Mesendoderm (in vitro differentiated cells): Measurements from ENCODE around the gene PRKAR1A.

ENCODE experiments used
- DNase-seq: peaks from one replicate; pipeline ENCODE4 v3.0.0; 2013
- H2AK5ac ChIP-seq: 2 replicates; pipeline ENCODE4 v1.6.1; 2013; ENCODE audit warnings: low read length, inconsistent platforms
- H2BK120ac ChIP-seq: 2 replicates; pipeline ENCODE4 v1.6.1; 2013; ENCODE audit warnings: low read depth, mild to moderate bottlenecking, low read length, moderate library complexity, mixed read lengths
- H2BK15ac ChIP-seq: replicated peaks from 2 replicates; pipeline ENCODE4 v1.6.1; 2013; ENCODE audit warnings: low read depth, mild to moderate bottlenecking, moderate library complexity
- H2BK5ac ChIP-seq: 2 replicates; pipeline ENCODE4 v1.6.1; 2013; ENCODE audit warnings: low read length, inconsistent platforms
- H3K18ac ChIP-seq: 2 replicates; pipeline ENCODE4 v1.6.1; 2013; ENCODE audit warnings: mild to moderate bottlenecking, low read length, mixed read lengths
- H3K23ac ChIP-seq: one replicate; pipeline ENCODE4 v1.6.1; 2013; ENCODE audit warnings: low read length
- H3K27ac ChIP-seq: 2 replicates; pipeline ENCODE4 v1.5.1; 2013; ENCODE audit warnings: low read depth, mild to moderate bottlenecking, inconsistent platforms, low read length, moderate library complexity
- H3K27me3 ChIP-seq: 2 replicates; pipeline ENCODE4 v1.6.1; 2013; ENCODE audit warnings: low read length, control low read depth, mild to moderate bottlenecking, inconsistent platforms; ENCODE audit not compliant: insufficient read depth, poor library complexity
- H3K36me3 ChIP-seq: 2 replicates; pipeline ENCODE4 v1.6.1; 2013; ENCODE audit warnings: low read length, inconsistent platforms; ENCODE audit not compliant: control insufficient read depth, insufficient read depth
- H3K4ac ChIP-seq: one replicate; pipeline ENCODE4 v1.6.1; 2013; ENCODE audit warnings: low read depth, mild to moderate bottlenecking, low read length, moderate library complexity
- H3K4me1 ChIP-seq: 2 replicates; pipeline ENCODE4 v1.6.1; 2013; ENCODE audit warnings: low read depth, low read length, inconsistent platforms; ENCODE audit not compliant: control insufficient read depth
- H3K4me2 ChIP-seq: 2 replicates; pipeline ENCODE4 v1.6.1; 2013; ENCODE audit warnings: low read length
- H3K4me3 ChIP-seq: 2 replicates; pipeline ENCODE4 v1.5.1; 2013; ENCODE audit warnings: mild to moderate bottlenecking, low read length
- H3K56ac ChIP-seq: one replicate; pipeline ENCODE4 v1.6.1; 2013; ENCODE audit warnings: low read length
- H3K79me1 ChIP-seq: 2 replicates; pipeline ENCODE4 v1.6.1; 2013; ENCODE audit warnings: low read length, inconsistent platforms
- H3K79me2 ChIP-seq: 2 replicates; pipeline ENCODE4 v1.6.1; 2013; ENCODE audit warnings: mild to moderate bottlenecking, low read length; ENCODE audit not compliant: control insufficient read depth, insufficient read depth
- H3K9ac ChIP-seq: 2 replicates; pipeline ENCODE4 v1.6.1; 2013; ENCODE audit warnings: low read length, inconsistent platforms
- H4K5ac ChIP-seq: one replicate; pipeline ENCODE4 v1.6.1; 2013; ENCODE audit warnings: low read length
- H4K8ac ChIP-seq: one replicate; pipeline ENCODE4 v1.6.1; 2013; ENCODE audit warnings: low read depth, mild to moderate bottlenecking, control low read depth, low read length, moderate library complexity
- WGBS: extraction: QIAGEN DNeasy Blood & Tissue Kit; methylation state at CpG from one replicate; pipeline ENCODE4 v1.1.7; 2013; ENCODE audit warnings: low lambda C conversion rate, missing lambda C conversion rate; ENCODE audit not compliant: insufficient coverage; ENCODE audit errors: extremely low coverage; 5-methylcytosine and 5-hydroxymethylcytosine counted together

The PRKAR1A gene

GRCh38 chr17:68584581-68585303 lies 72.5 kb downstream of the PRKAR1A start:
- no peak overlapping the region for H3K27ac ChIP-seq
- no peak overlapping the region for H3K9ac ChIP-seq
- no peak overlapping the region for H3K4me2 ChIP-seq
- H4K8ac ChIP-seq, result no peak overlapping the region
- no peak overlapping the region for H2BK120ac ChIP-seq
- H2BK5ac ChIP-seq, result no peak overlapping the region
- no peaks in the 10 kb centered on the region for H3K27me3 ChIP-seq
- H4K5ac ChIP-seq, result no peak overlapping the region
- no CpG with 5 or more reads among the region's 5 CpGs for WGBS
- H3K79me2 ChIP-seq, result peaks cover 2% of the 10 kb centered on the region
- no peak overlapping the region for H2AK5ac ChIP-seq
- peaks cover 5% of the 10 kb centered on the region for H3K79me1 ChIP-seq
- no peak overlapping the region for H3K4me3 ChIP-seq
- DNase-seq, result no peak
- no peak overlapping the region for H3K18ac ChIP-seq
- no peak overlapping the region for H3K23ac ChIP-seq
- no peaks in the 10 kb centered on the region for H3K4me1 ChIP-seq
- no peak overlapping the region for H3K56ac ChIP-seq
- H3K36me3 ChIP-seq, result peaks cover 2% of the 10 kb centered on the region
- no peak overlapping the region for H2BK15ac ChIP-seq
- no peak overlapping the region for H3K4ac ChIP-seq

DNA sequence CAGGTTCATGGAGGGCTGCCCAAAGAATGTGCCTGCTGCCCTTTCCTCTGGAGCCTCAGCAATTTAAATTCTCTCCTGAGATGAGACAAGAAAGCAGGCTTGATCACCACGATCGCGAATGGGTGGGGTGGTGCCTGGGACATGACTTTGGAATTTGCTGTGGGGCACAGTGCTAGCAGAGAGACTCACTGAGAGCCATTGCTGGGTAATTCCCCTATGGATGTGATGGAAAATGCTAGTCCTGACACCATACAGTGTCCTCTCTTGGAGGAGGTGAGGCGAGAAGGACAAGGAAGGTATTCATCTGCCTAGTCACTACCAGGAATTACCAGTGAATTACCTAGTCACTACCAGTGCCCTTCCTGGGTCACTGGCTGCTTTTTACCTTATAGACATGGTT lies 73.4 kb downstream of the PRKAR1A start:
- Histone ChIP-seq H2BK120ac (no peak overlapping the region), H3K36me3 (peaks cover 2% of the 10 kb centered on the region), H3K4me1 (no peaks in the 10 kb centered on the region), H3K4me2 (no peak overlapping the region), H3K4me3 (no peak overlapping the region), H3K27ac (no peak overlapping the region), H2BK15ac (no peak overlapping the region), H4K5ac (no peak overlapping the region), H3K27me3 (no peaks in the 10 kb centered on the region), H3K79me1 (peaks cover 5% of the 10 kb centered on the region), H3K9ac (no peak overlapping the region), H3K79me2 (peaks cover 2% of the 10 kb centered on the region), H3K23ac (no peak overlapping the region), H2AK5ac (no peak overlapping the region), H4K8ac (no peak overlapping the region), H3K4ac (no peak overlapping the region), H3K18ac (no peak overlapping the region), H2BK5ac (no peak overlapping the region), H3K56ac (no peak overlapping the region)
- peak; percentile 48 for DNase-seq
- no CpG with 5 or more reads among the region's 4 CpGs for WGBS

- Histone ChIP-seq H3K18ac (no peak overlapping the region), H2BK120ac (no peak overlapping the region), H2BK5ac (no peak overlapping the region), H2AK5ac (no peak overlapping the region), H3K9ac (no peak overlapping the region), H3K27ac (no peak overlapping the region), H3K79me2 (peaks cover 2% of the 10 kb centered on the region), H3K4ac (no peak overlapping the region), H3K56ac (no peak overlapping the region), H3K79me1 (peaks cover 8% of the 10 kb centered on the region), H4K5ac (no peak overlapping the region), H2BK15ac (no peak overlapping the region), H3K4me2 (no peak overlapping the region), H3K36me3 (peaks cover 2% of the 10 kb centered on the region), H3K27me3 (no peaks in the 10 kb centered on the region), H3K4me1 (no peaks in the 10 kb centered on the region), H3K4me3 (no peak overlapping the region), H3K23ac (no peak overlapping the region), H4K8ac (no peak overlapping the region)
- no peak for DNase-seq
- no CpG with 5 or more reads among the region's 5 CpGs for WGBS
These were observed 74.8 kb downstream of the PRKAR1A start for GRCh38 chr17:68587026-68587425.

GRCh38 chr17:68587847-68588246 lies 75.6 kb downstream of the PRKAR1A start:
- no peaks in the 10 kb centered on the region for H3K4me1 ChIP-seq
- no peaks in the 10 kb centered on the region for H3K27me3 ChIP-seq
- no peak overlapping the region for H3K4me2 ChIP-seq
- H3K23ac ChIP-seq, result no peak overlapping the region
- no peak overlapping the region for H3K4me3 ChIP-seq
- no peak overlapping the region for H3K18ac ChIP-seq
- no peak overlapping the region for H3K9ac ChIP-seq
- no peak overlapping the region for H3K4ac ChIP-seq
- no peak overlapping the region for H3K27ac ChIP-seq
- H3K79me2 ChIP-seq, result peaks cover 2% of the 10 kb centered on the region
- H2BK15ac ChIP-seq, result no peak overlapping the region
- WGBS, result no CpG with 5 or more reads among the region's 2 CpGs
- peaks cover 2% of the 10 kb centered on the region for H3K36me3 ChIP-seq
- H4K5ac ChIP-seq, result no peak overlapping the region
- peaks cover 9% of the 10 kb centered on the region for H3K79me1 ChIP-seq
- H2BK120ac ChIP-seq, result no peak overlapping the region
- no peak overlapping the region for H4K8ac ChIP-seq
- no peak for DNase-seq
- no peak overlapping the region for H3K56ac ChIP-seq
- no peak overlapping the region for H2AK5ac ChIP-seq
- no peak overlapping the region for H2BK5ac ChIP-seq

DNA sequence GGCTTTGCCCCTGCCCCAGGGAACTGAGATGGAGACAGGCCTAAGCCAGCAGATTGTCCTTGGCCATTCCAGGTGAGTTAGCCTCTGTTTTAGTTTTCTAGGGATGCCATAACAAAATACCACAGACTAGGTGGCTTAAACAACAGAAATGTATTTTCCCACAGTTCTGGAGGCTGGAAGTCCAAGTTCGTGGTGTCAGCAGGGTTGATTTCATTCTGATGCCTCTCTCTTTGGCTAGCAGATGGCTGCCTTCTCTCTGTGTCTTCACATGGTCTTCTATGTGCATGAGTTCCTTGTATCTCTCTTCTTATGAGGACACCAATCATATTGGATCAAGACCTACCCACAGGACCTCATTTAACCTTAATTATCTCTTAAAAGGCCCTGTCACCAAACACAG lies 76.1 kb downstream of the PRKAR1A start:
- Histone ChIP-seq H2BK15ac (no peak overlapping the region), H3K36me3 (peaks cover 2% of the 10 kb centered on the region), H2BK5ac (no peak overlapping the region), H3K79me1 (peaks cover 9% of the 10 kb centered on the region), H2AK5ac (no peak overlapping the region), H3K4me1 (no peaks in the 10 kb centered on the region), H3K4ac (no peak overlapping the region), H3K27me3 (no peaks in the 10 kb centered on the region), H3K18ac (no peak overlapping the region), H3K4me2 (no peak overlapping the region), H3K27ac (no peak overlapping the region), H4K5ac (no peak overlapping the region), H3K4me3 (no peak overlapping the region), H2BK120ac (no peak overlapping the region), H3K79me2 (peaks cover 3% of the 10 kb centered on the region), H3K23ac (no peak overlapping the region), H3K9ac (no peak overlapping the region), H3K56ac (no peak overlapping the region), H4K8ac (no peak overlapping the region)
- WGBS, result no CpG with 5 or more reads among the region's 1 CpG
- no peak for DNase-seq

- Histone ChIP-seq H3K9ac (no peak overlapping the region), H2BK5ac (no peak overlapping the region), H4K5ac (no peak overlapping the region), H3K27me3 (no peaks in the 10 kb centered on the region), H3K4me2 (no peak overlapping the region), H3K4ac (no peak overlapping the region), H3K18ac (no peak overlapping the region), H3K23ac (no peak overlapping the region), H3K4me3 (no peak overlapping the region), H3K36me3 (peaks cover 2% of the 10 kb centered on the region), H4K8ac (no peak overlapping the region), H2BK15ac (no peak overlapping the region), H3K4me1 (no peaks in the 10 kb centered on the region), H3K56ac (no peak overlapping the region), H2BK120ac (no peak overlapping the region), H2AK5ac (no peak overlapping the region), H3K27ac (no peak overlapping the region), H3K79me2 (peaks cover 8% of the 10 kb centered on the region), H3K79me1 (peaks cover 11% of the 10 kb centered on the region)
- DNase-seq, result no peak
- WGBS, result no CpG with 5 or more reads among the region's 3 CpGs
These were observed 76.9 kb downstream of the PRKAR1A start for GRCh38 chr17:68589086-68589485.
